Heart right ventricle (tissue), 16 donors: ENCODE results near the gene COL5A1. TPM values are rescaled to one million over a fixed set of nuclear protein-coding genes. Genes with fewer than 3 reads are reported as not detected.
A peak's percentile ranks its signal among the peaks of the same experiment; 100 is the strongest.

ENCODE experiments used
- ATAC-seq, 8 donors: fragments of 200-7000 bp; cut with Tn5 transposase; one replicate each; pipeline ENCODE4 v1.9.1; 2020; ENCODE audit warnings: mild to moderate bottlenecking in 8 of 8, moderate library complexity in 8 of 8, moderate number of reproducible peaks in 1 of 8
- DNase-seq, 2 donors: peaks; one replicate each; pipeline ENCODE4 v3.0.0-alpha.2; 2020
- H3K27ac ChIP-seq, 10 donors: fragments of 200-600 bp; sonication (generic) in 2 of 10; one replicate each; pipeline versions ENCODE4 v1.5.0 to v1.8.0; 2020 to 2022; ENCODE audit warnings: mild to moderate bottlenecking in 3 of 10
- H3K27me3 ChIP-seq, 7 donors: fragments of 200-600 bp; one replicate each; pipeline ENCODE4 v1.8.0; 2021 to 2022; ENCODE audit warnings: mild to moderate bottlenecking in 2 of 7
- H3K36me3 ChIP-seq, 9 donors: fragments of 200-600 bp; sonication (generic) in 1 of 9; one replicate each; pipeline versions ENCODE4 v1.5.0 to v1.8.0; 2020 to 2022; ENCODE audit warnings: mild to moderate bottlenecking in 2 of 9
- H3K4me1 ChIP-seq, 9 donors: fragments of 200-600 bp; sonication (generic) in 1 of 9; one replicate each; pipeline versions ENCODE4 v1.5.0 to v1.8.0; 2020 to 2022; ENCODE audit warnings: mild to moderate bottlenecking in 4 of 9
- H3K4me3 ChIP-seq, 10 donors: fragments of 200-600 bp; sonication (generic) in 2 of 10; one replicate each; pipeline versions ENCODE4 v1.5.0 to v1.8.0; 2020 to 2022; ENCODE audit warnings: mild to moderate bottlenecking in 7 of 10, moderate library complexity in 2 of 10
- H3K9me3 ChIP-seq, 11 donors: fragments of 200-600 bp in 10 of 11; sonication (generic) in 2 of 11; one replicate each; pipeline versions ENCODE4 v1.5.0 to v1.8.0; 2013 to 2022; ENCODE audit warnings: mild to moderate bottlenecking in 2 of 11, control low read depth in 1 of 11, moderate library complexity in 1 of 11
- CTCF ChIP-seq, 9 donors: fragments of 200-600 bp; sonication (generic) in 2 of 9; IDR thresholded peaks; one replicate each; pipeline versions ENCODE4 v1.5.0 to v1.8.0; 2021 to 2022; ENCODE audit warnings: antibody characterized with exemption in 9 of 9, mild to moderate bottlenecking in 5 of 9, moderate library complexity in 1 of 9
- WGBS, 2 donors: extraction: QIAGEN DNeasy Blood & Tissue Kit; methylation state at CpG; one replicate each; pipeline ENCODE4 v1.1.7; 2013; ENCODE audit warnings: inconsistent platforms in 1 of 2; 5-methylcytosine and 5-hydroxymethylcytosine counted together
- intact Hi-C, 10 donors: fragments of 100-400 bp; cut with DNase I; formaldehyde crosslinking; loops; one replicate each; pipeline versions ENCODE4 v1.11.1 to v1.14.2; 2022
- polyA plus RNA-seq, 2 donors: library from polyadenylated mRNA; stranded (reverse); fragments of 200-250 nt; gene quantifications; one replicate each; pipeline ENCODE4 v1.2.3, GENCODE V29; 2013
- total RNA-seq, 10 donors: library from RNA; stranded (reverse); fragmentation: NEBNext Ultra II Directional in 3 of 10; extraction: Animal tissue kit (Norgen Biotek cat#: 25700) in 3 of 10; gene quantifications; one replicate each; pipeline versions ENCODE4 v1.2.1 to v1.2.4, GENCODE V29; 2021 to 2023
- donor health status: Arrhythmogenic right ventricular cardiomyopathy.
- donor health status: ischemic (EF 13 %, LVEDD 7.1; RV severe dilation, severe dysfunction).
- donor health status: healthy with polysubstance abuse.
- donor health status: DM: no; HTN: yes; CAD: no.
- donor health status: DM: no; HTN: no; CAD: no.
- donor health status: ischemic (EF 25% LVEDD 6.9; RV normal size, moderate dysfunction).
- donor health status: ischemic (EF 25% LVEDD 5.7; RV mildly dilated, moderate dysfunction).
- donor health status: healthy.
- donor health status: DM: yes; HTN: yes; CAD: no.
- donor health status: Ischemic cardiomyopathy.
- donor health status: ischemic (EF 35%, LVEDD 5.7; RV mildly dilated, moderate dysfunction).
- donor health status: nonischemic (EF 11% LVEDD 7.7; RV severe dilation, severe dysfunction).
- donor health status: DM: yes; HTN: yes; CAD: no.
- donor health status: PGD.
- donor health status: ischemic (EF 29% LVEDD 5.4; RV normal size, mild dysfunction).
- donor health status: nonischemic (EF 23%, LVEDD 6.1; RV moderate dilation, normal function).

Gene COL5A1
- total and polyA plus RNA-seq, 12 donors = 8.1 to 60.0 (median 13.3) TPM

- peak; percentile 57 to 76 (median 70) for ATAC-seq
- H3K9me3 ChIP-seq = no peaks in the 10 kb centered on the region
- WGBS, 2 donors = 64% methylated on average over 18 to 20 of the region's 20 CpGs
- H3K36me3 ChIP-seq = peaks cover 0 to 26% (median 0%) of the 10 kb centered on the region in 9 donors
- TF ChIP-seq CTCF (IDR thresholded peaks at IDR 0.05) = no peak
- H3K27ac ChIP-seq = peak overlapping the region; percentile 34 to 87 (median 76)
- H3K4me1 ChIP-seq = peaks cover 11 to 75% (median 30%) of the 10 kb centered on the region in 9 donors
- peak; percentile 72 to 80 for DNase-seq
- intact Hi-C loops = loop anchor here in 9 of 10 donors (2.0 to 10.0 kb wide), 9 partner anchors 27 to 563 kb away; no protein-coding TSS in a partner anchor
- no peak overlapping the region for H3K4me3 ChIP-seq
- no peaks in the 10 kb centered on the region for H3K27me3 ChIP-seq
These were observed 94.0 kb downstream of the COL5A1 start for GRCh38 chr9:134735441-134736175.

GRCh38 chr9:134736791-134737497, 95.3 kb downstream of the COL5A1 start:
- ATAC-seq = no peak
- intact Hi-C loops = loop anchor here in 9 of 10 donors (2.0 to 10.0 kb wide), 8 partner anchors 35 to 565 kb away; no protein-coding TSS in a partner anchor
- Histone ChIP-seq H3K27me3 (no peaks in the 10 kb centered on the region), H3K9me3 (no peaks in the 10 kb centered on the region), H3K4me1 (peaks cover 10 to 63% (median 20%) of the 10 kb centered on the region in 9 donors), H3K4me3 (no peak overlapping the region), H3K36me3 (peaks cover 0 to 29% (median 0%) of the 10 kb centered on the region in 9 donors), H3K27ac (peak overlapping the region in 6 of 10 donors; percentile 1 to 87 (median 76))
- whole genome bisulfite sequencing, 2 donors = 78 to 84% methylated on average over 18 of the region's 18 CpGs
- TF ChIP-seq CTCF (IDR thresholded peaks at IDR 0.05) = no peak
- DNase-seq = no peak

- Histone ChIP-seq H3K9me3 (no peaks in the 10 kb centered on the region), H3K27ac (peak overlapping the region in 4 of 10 donors; percentile 1 to 87 (median 54)), H3K27me3 (no peaks in the 10 kb centered on the region), H3K4me1 (peaks cover 8 to 57% (median 17%) of the 10 kb centered on the region in 9 donors), H3K36me3 (peaks cover 0 to 32% (median 0%) of the 10 kb centered on the region in 9 donors), H3K4me3 (no peak overlapping the region)
- DNase-seq (no peak), ATAC-seq (no peak)
- WGBS, 2 donors = 86 to 92% methylated on average over 26 of the region's 26 CpGs
- no peak for TF ChIP-seq CTCF (IDR thresholded peaks at IDR 0.05)
- intact Hi-C loops = loop anchor here (1.0 to 10.0 kb wide), 11 partner anchors 36 to 566 kb away; no protein-coding TSS in a partner anchor
These were observed 96.4 kb downstream of the COL5A1 start for GRCh38 chr9:134737842-134738580.
